Choroid plexus epithelial cell (primary cell): ENCODE measurements around the gene PALD1.

Experiments used
- DNase-seq: peaks from one replicate; pipeline ENCODE4 v3.0.0-alpha.2; 2010; ENCODE audit warnings: low read depth
- H3K4me3 ChIP-seq: 2 replicates; pipeline ENCODE4 v1.5.1; 2011; ENCODE audit warnings: low read depth, mild to moderate bottlenecking, control low read depth, low read length, moderate library complexity
- TF ChIP-seq, protein P1 (sequence below): conservative IDR thresholded peaks from 2 replicates; pipeline ENCODE4 v1.5.1; 2011; ENCODE audit warnings: low read depth, mild to moderate bottlenecking, control low read depth, inconsistent platforms, low read length, moderate library complexity

The PALD1 gene

GRCh38 chr10:70615211-70615610 is 136.6 kb downstream of the PALD1 start:
- TF ChIP-seq, protein P1, sequence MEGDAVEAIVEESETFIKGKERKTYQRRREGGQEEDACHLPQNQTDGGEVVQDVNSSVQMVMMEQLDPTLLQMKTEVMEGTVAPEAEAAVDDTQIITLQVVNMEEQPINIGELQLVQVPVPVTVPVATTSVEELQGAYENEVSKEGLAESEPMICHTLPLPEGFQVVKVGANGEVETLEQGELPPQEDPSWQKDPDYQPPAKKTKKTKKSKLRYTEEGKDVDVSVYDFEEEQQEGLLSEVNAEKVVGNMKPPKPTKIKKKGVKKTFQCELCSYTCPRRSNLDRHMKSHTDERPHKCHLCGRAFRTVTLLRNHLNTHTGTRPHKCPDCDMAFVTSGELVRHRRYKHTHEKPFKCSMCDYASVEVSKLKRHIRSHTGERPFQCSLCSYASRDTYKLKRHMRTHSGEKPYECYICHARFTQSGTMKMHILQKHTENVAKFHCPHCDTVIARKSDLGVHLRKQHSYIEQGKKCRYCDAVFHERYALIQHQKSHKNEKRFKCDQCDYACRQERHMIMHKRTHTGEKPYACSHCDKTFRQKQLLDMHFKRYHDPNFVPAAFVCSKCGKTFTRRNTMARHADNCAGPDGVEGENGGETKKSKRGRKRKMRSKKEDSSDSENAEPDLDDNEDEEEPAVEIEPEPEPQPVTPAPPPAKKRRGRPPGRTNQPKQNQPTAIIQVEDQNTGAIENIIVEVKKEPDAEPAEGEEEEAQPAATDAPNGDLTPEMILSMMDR = no peak
- no peak for DNase-seq

DNA sequence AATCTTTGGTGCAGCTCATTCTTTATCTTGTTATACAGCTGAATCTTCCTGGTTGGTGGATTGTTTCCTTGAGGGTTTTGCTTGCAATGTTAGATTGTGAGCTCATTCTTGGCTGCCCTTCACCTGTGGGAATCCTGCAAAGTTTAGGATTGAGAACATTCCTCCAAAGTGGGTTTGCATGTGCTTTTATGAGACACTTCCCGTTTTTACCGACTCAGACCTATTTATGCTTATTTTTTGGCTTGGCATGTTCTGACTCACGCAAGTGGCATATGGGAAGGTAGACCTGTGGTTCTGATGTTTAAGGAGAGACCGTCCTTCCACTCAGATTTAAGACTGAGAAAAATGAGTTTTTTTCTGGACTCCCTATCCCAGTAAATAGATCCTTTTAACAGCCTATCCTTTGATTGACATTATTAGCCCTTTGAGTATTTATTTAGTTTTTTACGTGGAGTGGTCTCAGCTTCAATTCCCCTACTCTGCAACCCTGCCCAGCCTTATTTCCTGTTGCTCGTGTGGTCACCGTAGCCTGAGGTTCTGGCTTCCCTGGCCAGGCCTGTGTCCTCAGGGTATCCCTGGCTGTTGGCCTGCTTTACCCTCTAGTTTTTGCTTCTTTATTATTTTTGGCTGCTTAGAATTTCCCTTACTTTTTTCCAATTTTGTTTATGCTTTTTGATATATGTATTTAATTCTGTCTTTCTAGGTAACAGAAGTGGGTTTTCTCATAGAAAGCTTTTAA is 137.4 kb downstream of the PALD1 start:
- DNase-seq = no peak
- H3K4me3 ChIP-seq = no peak overlapping the region
- TF ChIP-seq, protein P1 = no peak

More at GRCh38 chr10:70615211-70615610, 136.6 kb downstream of the PALD1 start:
- H3K4me3 ChIP-seq = no peak overlapping the region

DNA sequence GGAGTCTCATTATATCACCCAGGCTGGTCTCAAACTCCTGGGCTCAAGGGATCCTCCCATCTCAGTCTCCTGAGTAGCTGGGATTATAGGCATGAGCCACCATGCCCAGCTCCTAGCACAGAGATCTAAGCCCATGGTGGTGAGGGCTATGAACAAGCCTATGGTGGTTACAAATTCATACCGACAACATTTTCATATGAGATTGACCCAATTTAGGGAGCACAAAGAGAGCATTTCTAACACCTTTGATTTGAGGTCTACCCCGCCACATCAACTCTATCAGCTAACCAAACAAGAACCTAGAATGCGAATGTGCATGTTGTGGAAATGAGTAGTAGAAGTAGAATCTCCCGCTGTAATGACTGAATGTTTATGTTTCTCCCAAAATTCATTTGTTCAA is 138.2 kb downstream of the PALD1 start:
- TF ChIP-seq, protein P1 = no peak
- DNase-seq = no peak
- no peak overlapping the region for H3K4me3 ChIP-seq
